ENCODE data around the gene PMPCA.

Gene PMPCA

GRCh38 chr9:136410500-136411287 is at the start of gene PMPCA, which contains the start of gene ENTR1:
Gene PMPCA, plus strand, starts transcription at chr9:136410658. Its CDS starts 11 bp downstream, at chr9:136410669.
Gene ENTR1, minus strand, starts transcription at chr9:136410614. Its CDS starts 217 bp downstream, at chr9:136410397.
- DNase-seq (ENCODE audit: low spot score): peak; percentile 81

- no peak for DNase-seq (ENCODE audit: low spot score)
These were observed 49.3 kb upstream of the PMPCA start for GRCh38 chr9:136361047-136361753.

- no peak for DNase-seq (ENCODE audit: low spot score)
These were observed 48.6 kb upstream of the PMPCA start for GRCh38 chr9:136361754-136362449.

GRCh38 chr9:136362450-136362784 is 48.0 kb upstream of the PMPCA start:
- DNase-seq (ENCODE audit: low spot score): no peak

- DNase-seq (ENCODE audit: low spot score): peak; percentile 94
These were observed 47.1 kb upstream of the PMPCA start, which contains the start of gene DNLZ for GRCh38 chr9:136363106-136363948. Gene DNLZ, minus strand, starts transcription at chr9:136363744. Its CDS starts 30 bp downstream, at chr9:136363714.

- DNase-seq (ENCODE audit: low spot score): no peak
These were observed 46.3 kb upstream of the PMPCA start for GRCh38 chr9:136363949-136364748.

GRCh38 chr9:136364942-136365774 is 45.3 kb upstream of the PMPCA start:
- no peak for DNase-seq (ENCODE audit: low spot score)

GRCh38 chr9:136365775-136366222 is 44.7 kb upstream of the PMPCA start:
- no peak for DNase-seq (ENCODE audit: low spot score)

GRCh38 chr9:136366826-136367225 is 43.6 kb upstream of the PMPCA start:
- DNase-seq (ENCODE audit: low spot score): no peak

GRCh38 chr9:136367296-136368145 is 42.9 kb upstream of the PMPCA start:
- no peak for DNase-seq (ENCODE audit: low spot score)

- DNase-seq (ENCODE audit: low spot score): no peak
These were observed 42.3 kb upstream of the PMPCA start for GRCh38 chr9:136368190-136368589.

GRCh38 chr9:136370037-136370436 is 40.4 kb upstream of the PMPCA start:
- DNase-seq (ENCODE audit: low spot score): no peak

- no peak for DNase-seq (ENCODE audit: low spot score)
These were observed 39.5 kb upstream of the PMPCA start for GRCh38 chr9:136370687-136371532.

GRCh38 chr9:136371533-136371880 is 39.0 kb upstream of the PMPCA start:
- DNase-seq (ENCODE audit: low spot score): no peak

GRCh38 chr9:136372006-136372405 is 38.5 kb upstream of the PMPCA start:
- DNase-seq (ENCODE audit: low spot score): no peak

GRCh38 chr9:136372561-136373299 is 37.7 kb upstream of the PMPCA start:
- DNase-seq (ENCODE audit: low spot score): peak; percentile 44

Data from pons (tissue), 1 donor.